Stimulated activated CD4-positive, alpha-beta T cell treated with anti-CD3 and anti-CD28 coated beads, TNF-alpha, amount 100 ng/mL, for 24 hours (primary cell): Measurements from ENCODE around the gene GLYR1.

Experiments
- DNase-seq, 3 experiments: peaks; one replicate each; pipeline ENCODE4 v3.0.0-alpha.2; 2020; ENCODE audit warnings: low read depth in 3 of 3

The GLYR1 gene

GRCh38 chr16:4850211-4850610 is 3.1 kb upstream of the GLYR1 start:
- DNase-seq: no peak

GRCh38 chr16:4847774-4848587 is 893 bp upstream of the GLYR1 start:
- DNase-seq: peak; percentile 14 to 39 (median 22)

- DNase-seq: peak in 2 of 3 experiments; percentile 1 to 21
Observed at GRCh38 chr16:4846503-4846900, 586 bp downstream of the GLYR1 start.

DNA sequence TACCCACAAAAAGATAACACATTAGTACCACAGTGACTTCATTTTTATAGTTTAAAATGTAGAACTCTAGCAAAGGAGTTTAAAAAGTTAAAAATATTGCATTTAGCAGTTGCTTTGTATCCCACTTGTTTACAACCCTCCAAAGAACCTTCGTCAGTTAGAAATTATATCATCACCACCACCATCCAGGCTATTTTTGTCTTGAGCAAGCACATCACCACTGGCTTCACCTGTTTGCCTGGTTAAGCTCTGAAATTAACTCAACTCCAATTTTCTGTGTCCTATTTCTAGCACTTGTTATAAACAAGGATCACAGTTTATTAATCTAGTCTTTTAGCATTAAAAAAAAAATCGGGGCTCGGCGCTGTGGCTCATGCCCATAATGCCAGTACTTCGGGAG is 6.1 kb downstream of the GLYR1 start:
- DNase-seq: no peak

DNA sequence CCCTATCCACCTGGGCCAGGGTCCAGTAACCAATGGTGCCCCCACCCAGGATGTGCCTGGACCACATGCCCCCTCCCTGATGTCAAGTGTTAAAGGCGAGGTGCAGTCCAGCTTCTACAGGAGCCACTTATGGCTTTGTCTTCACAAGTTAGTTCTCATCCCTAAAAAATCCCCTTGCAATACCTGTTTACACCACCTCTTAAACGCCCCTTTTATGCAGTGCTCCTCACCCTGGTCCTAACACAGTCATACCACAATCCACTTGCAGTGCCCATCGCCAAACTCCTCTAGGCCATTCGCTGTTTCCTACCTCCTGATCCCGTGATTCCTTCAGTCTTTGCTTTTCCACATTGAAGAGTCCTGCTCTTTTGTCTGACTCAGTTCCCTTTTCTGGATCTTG is 7.1 kb downstream of the GLYR1 start:
- DNase-seq: no peak

DNA sequence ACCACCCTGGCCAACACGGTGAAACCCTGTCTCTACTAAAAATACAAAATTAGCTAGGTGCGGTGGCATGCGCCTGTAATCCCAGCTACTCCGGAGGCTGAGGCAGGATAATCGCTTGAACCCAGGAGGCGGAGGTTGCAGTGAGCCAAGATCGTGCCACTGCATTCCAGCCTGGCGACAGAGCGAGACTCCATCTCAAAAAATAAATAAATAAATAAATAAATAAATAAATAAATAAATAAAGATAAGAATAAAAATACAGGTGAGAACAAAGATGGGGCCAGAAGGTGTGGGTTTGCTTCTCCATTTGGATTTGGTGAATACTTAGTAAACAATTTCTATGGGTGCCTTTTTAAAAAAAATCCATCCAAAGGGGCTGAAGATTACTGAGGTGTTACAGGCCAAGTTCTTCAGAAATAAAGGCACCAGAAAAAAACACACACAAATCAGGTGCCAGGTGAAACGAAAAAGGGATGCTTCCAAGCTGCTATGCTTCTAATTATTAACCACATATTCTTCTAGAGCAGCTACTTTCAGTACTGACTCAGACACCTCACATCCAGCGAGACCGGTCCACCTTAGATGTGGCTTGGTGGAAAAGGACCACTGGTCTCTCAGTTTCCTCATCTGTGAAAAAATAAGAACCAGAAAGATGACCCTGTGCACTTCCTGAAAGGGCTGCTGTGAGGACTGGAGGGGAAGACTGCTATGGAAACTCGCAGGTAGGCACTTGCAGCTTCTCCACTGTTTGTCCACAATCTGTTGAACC is 9.2 kb downstream of the GLYR1 start:
- no peak for DNase-seq

- no peak for DNase-seq
Observed at GRCh38 chr16:4836727-4837126, 10.4 kb downstream of the GLYR1 start.

- no peak for DNase-seq
Observed at GRCh38 chr16:4833584-4833983, 13.5 kb downstream of the GLYR1 start.

GRCh38 chr16:4832698-4833343 is 14.3 kb downstream of the GLYR1 start:
- DNase-seq: no peak

DNA sequence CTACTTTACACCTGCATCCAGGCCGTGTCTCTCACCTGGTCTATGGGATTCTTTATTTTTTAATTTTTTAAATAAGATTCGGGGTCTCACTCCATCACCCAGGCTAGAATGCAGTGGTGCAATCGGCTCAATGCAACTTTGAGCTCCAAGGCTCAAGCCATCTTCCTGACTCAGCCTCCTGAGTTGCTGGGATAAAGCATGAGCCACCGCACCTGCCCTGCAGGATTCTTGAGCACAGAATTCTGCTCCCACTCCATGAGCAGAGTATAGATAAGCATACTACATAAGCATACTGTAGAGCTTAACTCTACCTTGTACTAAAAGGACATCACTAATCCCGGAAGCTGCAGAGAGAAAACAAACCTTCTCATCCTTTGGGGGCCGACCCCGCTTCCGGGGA is 15.5 kb downstream of the GLYR1 start:
- DNase-seq: no peak

- DNase-seq: no peak
Observed at GRCh38 chr16:4830408-4830807, 16.7 kb downstream of the GLYR1 start.

- no peak for DNase-seq
Observed at GRCh38 chr16:4828567-4829321, 18.3 kb downstream of the GLYR1 start.

DNA sequence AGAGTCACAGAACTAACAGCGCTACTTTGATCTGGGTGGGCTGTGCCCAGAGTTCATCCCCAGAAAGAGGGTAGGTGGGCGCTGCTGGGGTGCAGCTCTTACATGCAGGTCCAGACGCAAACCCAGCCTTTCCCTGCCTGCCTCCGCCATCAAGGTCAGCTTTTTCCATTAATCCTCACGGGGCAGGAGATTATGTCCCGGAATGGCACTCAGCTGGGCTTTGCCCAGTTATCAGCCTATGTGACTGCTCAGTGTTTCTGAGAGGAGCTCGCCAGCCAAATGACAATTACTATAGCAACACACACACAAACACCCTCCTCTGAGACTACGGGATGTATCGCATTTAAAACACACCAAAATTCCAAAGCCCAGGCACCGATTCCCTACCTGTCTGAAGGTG is 20.1 kb downstream of the GLYR1 start:
- no peak for DNase-seq

- no peak for DNase-seq
Observed at GRCh38 chr16:4826526-4826925, 20.6 kb downstream of the GLYR1 start.

DNA sequence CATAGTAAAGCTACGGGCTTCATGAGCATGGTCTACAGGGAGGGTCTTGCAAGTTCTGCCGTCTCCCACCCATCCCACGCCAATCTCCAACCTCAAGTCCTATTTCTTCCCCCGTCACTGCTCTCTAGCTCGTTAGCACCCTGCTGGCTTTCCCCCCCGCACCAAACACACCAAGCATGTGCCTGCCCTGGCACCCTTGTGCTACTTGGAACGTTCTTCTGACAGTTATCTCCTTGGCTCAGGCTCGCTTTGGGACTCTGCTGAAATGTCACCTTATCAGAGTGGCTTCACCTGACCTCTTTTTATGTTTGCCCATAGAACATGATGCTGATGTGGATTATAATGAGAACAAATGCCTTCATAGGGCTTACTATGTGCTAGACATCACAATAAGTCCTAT is 21.9 kb downstream of the GLYR1 start:
- DNase-seq: no peak

GRCh38 chr16:4820652-4821051 is 26.4 kb downstream of the GLYR1 start:
- no peak for DNase-seq

GRCh38 chr16:4814542-4815173 is 32.4 kb downstream of the GLYR1 start:
- no peak for DNase-seq

DNA sequence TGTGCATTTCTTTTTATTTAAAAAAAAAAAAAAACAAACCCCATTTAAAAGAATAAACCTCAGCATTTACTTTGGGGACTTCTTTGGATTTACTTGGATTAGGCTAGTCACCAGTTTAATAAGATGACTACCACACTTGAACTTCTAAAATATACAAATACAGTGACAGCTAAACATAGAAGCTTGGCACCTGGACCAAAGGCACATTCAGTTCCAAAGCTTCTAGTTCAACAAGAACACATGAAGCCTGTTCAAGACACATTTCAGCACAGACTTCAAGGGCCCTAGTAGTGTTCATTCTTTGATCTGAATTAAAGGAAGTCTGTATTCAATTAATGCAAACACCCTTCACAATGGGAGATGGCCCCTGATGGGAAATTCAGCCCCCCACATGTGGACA is 33.0 kb downstream of the GLYR1 start:
- DNase-seq: no peak

DNA sequence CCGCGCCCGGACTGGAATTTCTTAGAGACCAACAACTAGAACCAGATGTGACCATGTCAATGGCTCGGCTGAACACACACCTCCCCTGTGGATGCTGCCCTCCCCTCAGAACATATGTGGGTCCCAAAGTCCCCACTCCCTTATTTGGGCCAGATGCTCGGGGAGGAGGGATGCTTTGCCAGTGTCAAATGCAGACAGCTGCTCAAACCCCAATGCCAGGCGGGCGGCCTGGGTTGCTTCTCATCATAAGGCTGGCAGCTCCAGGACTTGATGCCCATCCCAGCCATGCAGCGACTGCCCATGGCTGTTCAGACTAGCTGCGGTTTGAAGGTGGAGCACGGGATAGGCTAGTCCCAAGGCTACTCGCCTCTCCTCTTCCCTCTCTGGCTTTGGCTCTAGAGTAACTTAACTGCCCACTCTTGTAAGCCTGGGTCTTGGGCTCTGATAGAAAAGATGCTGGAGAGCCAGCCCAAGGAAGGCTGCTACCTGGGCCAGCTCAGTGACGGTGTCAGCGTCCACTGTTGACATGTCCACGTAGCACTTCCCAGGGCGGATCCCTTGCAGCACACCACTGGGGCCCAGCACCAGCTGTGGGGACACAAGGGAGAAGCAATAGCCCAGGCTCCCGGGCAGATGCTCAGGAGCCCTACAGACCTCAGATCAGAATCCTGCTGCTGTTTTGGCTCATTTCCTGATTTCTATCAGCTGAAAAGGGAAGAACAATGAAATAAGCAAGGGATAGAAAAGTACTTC is 33.7 kb downstream of the GLYR1 start:
- no peak for DNase-seq

GRCh38 chr16:4811773-4812172 is 35.3 kb downstream of the GLYR1 start:
- DNase-seq: no peak

- no peak for DNase-seq
Observed at GRCh38 chr16:4811242-4811641, 35.8 kb downstream of the GLYR1 start.
